H9 (cell line): ENCODE data around the gene SNX33. TPM values are rescaled to one million over a fixed set of nuclear protein-coding genes. Genes with fewer than 3 reads are reported as not detected.
"Not testable (repeated sequence)": the region's sequence is repeated elsewhere in the genome, so short reads cannot be mapped to it uniquely, and the experiment has no call there.

ENCODE experiments used
- DNase-seq: peaks from one replicate; pipeline ENCODE4 v3.0.0-alpha.2; 2017
- H2AFZ ChIP-seq: one replicate; pipeline ENCODE4 v1.6.1; 2013; ENCODE audit warnings: mild to moderate bottlenecking, low read length, control low read depth, moderate library complexity
- H2AK5ac ChIP-seq: 2 replicates; pipeline ENCODE4 v1.6.1; 2013; ENCODE audit warnings: low read length, control low read depth, mixed read lengths; ENCODE audit not compliant: insufficient read length
- H2BK120ac ChIP-seq: one replicate; pipeline ENCODE4 v1.6.1; 2013; ENCODE audit warnings: low read depth, mild to moderate bottlenecking, low read length, control low read depth, inconsistent platforms; ENCODE audit not compliant: poor library complexity, severe bottlenecking
- H2BK12ac ChIP-seq: 2 replicates; pipeline ENCODE4 v1.6.1; 2013; ENCODE audit warnings: low read length, control low read depth, mixed read lengths, low read depth; ENCODE audit not compliant: insufficient read length
- H2BK15ac ChIP-seq: 2 replicates; pipeline ENCODE4 v1.6.1; 2013; ENCODE audit warnings: low read depth, low read length, control low read depth
- H2BK20ac ChIP-seq: one replicate; pipeline ENCODE4 v1.6.1; 2013; ENCODE audit warnings: low read depth, mild to moderate bottlenecking, low read length, control low read depth, inconsistent platforms; ENCODE audit not compliant: poor library complexity, severe bottlenecking
- H2BK5ac ChIP-seq: 2 replicates; pipeline ENCODE4 v1.6.1; 2013; ENCODE audit warnings: low read length, control low read depth, mixed read lengths; ENCODE audit not compliant: insufficient read length
- H3K14ac ChIP-seq: 2 replicates; pipeline ENCODE4 v1.6.1; 2013; ENCODE audit warnings: low read length, control low read depth; ENCODE audit not compliant: insufficient read depth
- H3K18ac ChIP-seq: 2 replicates; pipeline ENCODE4 v1.6.1; 2013; ENCODE audit warnings: low read depth, mild to moderate bottlenecking, mixed read lengths, low read length, control low read depth; ENCODE audit not compliant: insufficient read length
- H3K23ac ChIP-seq: 2 replicates; pipeline ENCODE4 v1.6.1; 2013; ENCODE audit warnings: low read length, control low read depth, mixed read lengths, low read depth; ENCODE audit not compliant: insufficient read length
- H3K23me2 ChIP-seq: 2 replicates; pipeline ENCODE4 v1.6.1; 2013; ENCODE audit warnings: low read depth, mild to moderate bottlenecking, mixed read lengths, low read length, control low read depth; ENCODE audit not compliant: insufficient read length, poor library complexity, severe bottlenecking
- H3K27ac ChIP-seq: 2 replicates; pipeline ENCODE4 v1.5.1; 2013; ENCODE audit warnings: low read length, control low read depth, mixed read lengths, low read depth; ENCODE audit not compliant: insufficient read length
- H3K27me3 ChIP-seq: 2 replicates; pipeline ENCODE4 v1.6.1; 2013; ENCODE audit warnings: low read length, control low read depth, inconsistent platforms; ENCODE audit not compliant: insufficient read depth
- H3K4ac ChIP-seq: 2 replicates; pipeline ENCODE4 v1.6.1; 2013; ENCODE audit warnings: low read depth, mild to moderate bottlenecking, control low read depth, inconsistent platforms, low read length, moderate library complexity
- H3K4me1 ChIP-seq: 2 replicates; pipeline ENCODE4 v1.6.1; 2013; ENCODE audit warnings: low read length, control low read depth, inconsistent platforms; ENCODE audit not compliant: insufficient read depth
- H3K4me2 ChIP-seq: 2 replicates; pipeline ENCODE4 v1.6.1; 2013; ENCODE audit warnings: low read length, control low read depth, mixed read lengths; ENCODE audit not compliant: insufficient read length, insufficient read depth
- H3K56ac ChIP-seq: 2 replicates; pipeline ENCODE4 v1.6.1; 2013; ENCODE audit warnings: low read depth, mild to moderate bottlenecking, mixed read lengths, low read length, control low read depth; ENCODE audit not compliant: insufficient read length
- H3K79me1 ChIP-seq: 2 replicates; pipeline ENCODE4 v1.6.1; 2013; ENCODE audit warnings: low read depth, mild to moderate bottlenecking, moderate library complexity, low read length, control low read depth, inconsistent platforms; ENCODE audit not compliant: insufficient read depth, poor library complexity, severe bottlenecking
- H3K79me2 ChIP-seq: 2 replicates; pipeline ENCODE4 v1.6.1; 2013; ENCODE audit warnings: low read length, control low read depth, inconsistent platforms; ENCODE audit not compliant: insufficient read depth
- H3K9ac ChIP-seq: 2 replicates; pipeline ENCODE4 v1.6.1; 2013; ENCODE audit warnings: low read length, control low read depth, mixed read lengths; ENCODE audit not compliant: insufficient read length; ENCODE audit errors: extremely low read depth
- H3K9me3 ChIP-seq: one replicate; pipeline ENCODE4 v1.6.1; 2013; ENCODE audit warnings: low read depth, low read length, inconsistent platforms; ENCODE audit not compliant: control insufficient read depth
- H3T11ph ChIP-seq: one replicate; pipeline ENCODE4 v1.6.1; 2013; ENCODE audit warnings: mild to moderate bottlenecking, low read length, control low read depth, inconsistent platforms
- H4K20me1 ChIP-seq: one replicate; pipeline ENCODE4 v1.6.1; 2013; ENCODE audit not compliant: control insufficient read depth, insufficient read length, insufficient read depth
- H4K5ac ChIP-seq: 2 replicates; pipeline ENCODE4 v1.6.1; 2013; ENCODE audit warnings: low read depth, mild to moderate bottlenecking, mixed read lengths, low read length, control low read depth; ENCODE audit not compliant: insufficient read length
- H4K8ac ChIP-seq: replicated peaks from 2 replicates; pipeline ENCODE4 v1.6.1; 2013; ENCODE audit warnings: low read length, control low read depth, mixed read lengths, low read depth; ENCODE audit not compliant: insufficient read length
- H4K91ac ChIP-seq: 2 replicates; pipeline ENCODE4 v1.6.1; 2013; ENCODE audit warnings: low read depth, mild to moderate bottlenecking, moderate library complexity, mixed read lengths, low read length, control low read depth; ENCODE audit not compliant: insufficient read length
- H3K27ac Mint-ChIP-seq, 3 experiments: 2 replicates in 2 of 3; 3 replicates in 1 of 3; pipeline ENCODE4 v1.8.0; 2020 to 2021; ENCODE audit warnings: mixed read lengths in 3 of 3, mild to moderate bottlenecking in 1 of 3, moderate library complexity in 1 of 3
- H3K27me3 Mint-ChIP-seq: 2 replicates; pipeline ENCODE4 v1.8.0; 2021; ENCODE audit warnings: low read depth, mild to moderate bottlenecking, moderate library complexity, mixed read lengths
- H3K36me3 Mint-ChIP-seq, 3 experiments: 2 replicates in 2 of 3; 3 replicates in 1 of 3; pipeline ENCODE4 v1.8.0; 2020 to 2021; ENCODE audit warnings: low read depth in 3 of 3, mixed read lengths in 3 of 3; ENCODE audit not compliant: insufficient read depth in 1 of 3
- H3K4me1 Mint-ChIP-seq, 2 experiments: 2 replicates each; pipeline ENCODE4 v1.8.0; 2020; ENCODE audit warnings: mixed read lengths in 2 of 2
- H3K4me3 Mint-ChIP-seq, 2 experiments: 2 replicates in 1 of 2; 3 replicates in 1 of 2; pipeline ENCODE4 v1.8.0; 2020 to 2021; ENCODE audit warnings: mild to moderate bottlenecking in 2 of 2, mixed read lengths in 2 of 2, moderate library complexity in 1 of 2
- H3K9me3 Mint-ChIP-seq, 2 experiments: 2 replicates in 1 of 2; 3 replicates in 1 of 2; pipeline ENCODE4 v1.8.0; 2020; ENCODE audit warnings: mild to moderate bottlenecking in 2 of 2, mixed read lengths in 2 of 2, moderate library complexity in 1 of 2
- CTCF ChIP-seq: fragments of 200-600 bp; sonication (generic); conservative IDR thresholded peaks from 3 replicates; pipeline ENCODE4 v1.8.0; 2021; ENCODE audit warnings: antibody characterized with exemption, mild to moderate bottlenecking
- WGBS: extraction: QIAGEN DNeasy Blood & Tissue Kit; methylation state at CpG from one replicate; pipeline ENCODE4 v1.1.7; 2013; ENCODE audit warnings: missing lambda C conversion rate, low lambda C conversion rate, mixed read lengths; ENCODE audit not compliant: insufficient read length; ENCODE audit errors: extremely low coverage; 5-methylcytosine and 5-hydroxymethylcytosine counted together
- total RNA-seq: library from RNA; stranded (reverse); gene quantifications from 2 replicates; pipeline ENCODE4 v1.2.1, GENCODE V29; 2021

Gene SNX33
- total RNA-seq, 1 experiment from 2014 or later, result 17.7 TPM

DNA sequence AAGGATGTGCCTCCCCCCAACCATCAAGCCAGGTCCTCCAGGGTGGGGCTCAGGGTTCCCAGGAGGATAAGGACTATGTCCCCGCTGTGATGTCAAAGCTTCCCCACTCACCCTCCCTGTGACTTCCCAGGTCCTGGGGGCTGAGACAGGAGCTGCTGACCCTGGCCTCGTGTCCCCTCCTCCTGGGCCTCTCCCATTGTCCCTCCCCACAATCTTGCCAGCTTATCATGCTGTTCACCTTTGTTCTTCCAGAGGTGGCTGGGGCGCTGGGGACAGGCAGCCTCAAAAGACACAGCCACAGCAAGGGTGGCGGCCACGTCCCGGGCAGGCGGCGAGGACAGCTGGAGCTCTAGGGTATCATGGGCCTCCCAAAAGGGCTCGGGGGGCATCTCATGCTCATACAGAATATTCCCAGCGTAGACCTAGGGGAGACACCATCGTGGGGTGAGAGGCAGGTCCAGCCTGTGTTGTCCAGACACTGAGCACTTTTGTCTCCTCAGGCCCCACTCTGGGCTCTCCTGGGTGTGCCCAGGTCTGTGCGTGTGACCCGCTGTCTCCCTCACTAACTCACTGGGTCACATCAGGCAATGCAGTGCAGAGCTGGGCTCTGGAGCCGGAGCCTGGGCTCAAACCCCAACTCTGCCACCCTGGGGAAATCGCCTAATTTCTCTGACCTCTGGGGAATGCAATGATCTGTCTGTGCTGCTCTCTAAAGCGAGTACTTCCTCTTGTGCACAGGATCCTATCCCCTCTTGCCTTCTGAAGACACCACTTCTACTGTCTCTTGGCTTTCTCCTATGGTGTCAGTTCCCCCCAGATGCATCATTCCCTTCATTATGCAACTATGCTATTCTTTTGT lies 30.0 kb downstream of the SNX33 start:
- no peaks in the 10 kb centered on the region for H3K9me3 Mint-ChIP-seq

DNA sequence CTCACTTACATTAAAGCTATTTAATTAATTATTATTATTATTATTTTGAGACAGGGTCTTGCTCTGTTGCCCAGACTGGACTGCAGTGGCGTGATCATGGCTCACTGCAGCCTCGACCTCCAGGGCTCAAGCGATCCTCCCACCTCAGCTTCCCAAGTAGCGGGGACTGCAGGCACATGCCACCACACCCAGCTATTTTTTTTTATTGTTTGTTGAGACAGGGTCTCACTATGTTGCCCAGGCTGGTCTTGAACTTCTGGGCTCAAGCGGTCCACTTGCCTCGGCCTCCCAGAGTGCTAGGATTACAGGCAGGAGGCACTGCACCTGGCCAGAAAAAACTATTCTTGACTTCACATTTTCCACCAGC lies 30.6 kb downstream of the SNX33 start:
- not testable (repeated sequence) for H3K4me2 ChIP-seq, H3K9ac ChIP-seq, H3K4me3 Mint-ChIP-seq, H3K27me3 ChIP-seq, H2BK15ac ChIP-seq, H2BK5ac ChIP-seq, H2AK5ac ChIP-seq, H3K23ac ChIP-seq, DNase-seq, H3K4me1 ChIP-seq, H3T11ph ChIP-seq, H2BK20ac ChIP-seq, H4K20me1 ChIP-seq, H3K56ac ChIP-seq, H2BK12ac ChIP-seq, H2AFZ ChIP-seq, H3K9me3 Mint-ChIP-seq, H3K14ac ChIP-seq, H3K18ac ChIP-seq, H3K23me2 ChIP-seq, H2BK120ac ChIP-seq, H3K36me3 Mint-ChIP-seq, H4K91ac ChIP-seq, H3K79me1 ChIP-seq, H3K27me3 Mint-ChIP-seq, H3K79me2 ChIP-seq, H4K5ac ChIP-seq, H3K4ac ChIP-seq, H3K9me3 ChIP-seq, H3K27ac ChIP-seq, H4K8ac ChIP-seq
- peak overlapping the region in 1 of 3 experiments; percentile 13; a peak in 1 of 7 replicates for H3K27ac Mint-ChIP-seq
- H3K4me1 Mint-ChIP-seq, result peaks cover 16 to 30% of the 10 kb centered on the region in 2 experiments
- WGBS, result no CpG with 5 or more reads among the region's 6 CpGs

More for the DNA sequence above, 30.0 kb downstream of the SNX33 start:
- WGBS, result no CpG with 5 or more reads among the region's 16 CpGs
- Histone ChIP-seq H3T11ph (no peak overlapping the region), H2AFZ (no peak overlapping the region), H2BK5ac (no peak overlapping the region), H3K23ac (no peak overlapping the region), H3K23me2 (no peaks in the 10 kb centered on the region), H3K56ac (no peak overlapping the region), H3K4ac (no peak overlapping the region), H2AK5ac (no peak overlapping the region), H3K4me2 (no peak overlapping the region), H3K27me3 (no peaks in the 10 kb centered on the region), H3K79me1 (no peaks in the 10 kb centered on the region), H3K14ac (no peak overlapping the region), H3K18ac (no peak overlapping the region), H2BK120ac (no peak overlapping the region), H3K9ac (no peak overlapping the region), H3K9me3 (no peaks in the 10 kb centered on the region), H3K27ac (no peak overlapping the region), H3K4me1 (peaks cover 4% of the 10 kb centered on the region; the same call in 1 of the 2 replicates), H2BK20ac (no peak overlapping the region), H3K79me2 (no peaks in the 10 kb centered on the region), H4K5ac (no peak overlapping the region), H4K91ac (no peak overlapping the region), H4K8ac (no peak overlapping the region), H2BK15ac (no peak overlapping the region), H4K20me1 (no peaks in the 10 kb centered on the region), H2BK12ac (no peak overlapping the region)
- H3K4me3 Mint-ChIP-seq, result no peak overlapping the region
- no peaks in the 10 kb centered on the region; a peak in 1 of 7 replicates for H3K36me3 Mint-ChIP-seq
- no peak overlapping the region for H3K27ac Mint-ChIP-seq
- no peak for DNase-seq
- TF ChIP-seq CTCF, result no peak
- H3K4me1 Mint-ChIP-seq, result peaks cover 19 to 33% of the 10 kb centered on the region in 2 experiments
- peaks cover 5% of the 10 kb centered on the region for H3K27me3 Mint-ChIP-seq
